Cardiac muscle cell (in vitro differentiated cells and primary cell): ENCODE data around the gene RB1. TPM values are rescaled to one million over a fixed set of nuclear protein-coding genes. Genes with fewer than 3 reads are reported as not detected.
"Not testable (repeated sequence)": the region's sequence is repeated elsewhere in the genome, so short reads cannot be mapped to it uniquely, and the experiment has no call there.

Experiments used
- DNase-seq, 2 donors: peaks; one replicate each; pipeline versions ENCODE4 v3.0.0 to v3.0.0-alpha.2; 2010 to 2017; ENCODE audit warnings: low read depth in 1 of 2, low spot score in 1 of 2
- H3K27ac ChIP-seq: fragments of 200-600 bp; sonication (generic); 2 replicates; pipeline ENCODE4 v1.5.1; 2016
- H3K27me3 ChIP-seq: fragments of 200-600 bp; sonication (generic); 2 replicates; pipeline ENCODE4 v1.6.0; 2016; ENCODE audit warnings: control low read depth
- H3K36me3 ChIP-seq: fragments of 200-600 bp; sonication (generic); 2 replicates; pipeline ENCODE4 v1.5.1; 2016; ENCODE audit warnings: control low read depth
- H3K4me1 ChIP-seq: fragments of 200-600 bp; sonication (generic); 2 replicates; pipeline ENCODE4 v1.8.1; 2017; ENCODE audit warnings: low read depth, mild to moderate bottlenecking, mixed run types
- H3K4me3 ChIP-seq: fragments of 200-600 bp; sonication (generic); 2 replicates; pipeline ENCODE4 v1.5.1; 2016; ENCODE audit warnings: mild to moderate bottlenecking
- H3K9me3 ChIP-seq: fragments of 200-600 bp; sonication (generic); 2 replicates; pipeline ENCODE4 v1.5.1; 2017; ENCODE audit warnings: low read depth, mild to moderate bottlenecking, control low read depth
- CTCF ChIP-seq: IDR thresholded peaks from 2 replicates; pipeline ENCODE4 v1.5.1; 2012; ENCODE audit warnings: low read depth, mild to moderate bottlenecking, low read length
- polyA plus RNA-seq: library from polyadenylated mRNA; unstranded; fragments of >200 nt; fragmentation: Nextera tagmentation; extraction: Ambion mirVana; gene quantifications from 2 replicates; pipeline ENCODE4 v1.2.1, GENCODE V29; 2016
- total RNA-seq: library from RNA; depleted of rRNA; stranded (reverse); fragments of >200 nt; gene quantifications from 2 replicates; pipeline ENCODE4 v1.2.3, GENCODE V29; 2016

RB1 gene
- total and polyA plus RNA-seq, 2 experiments from 2014 or later: 23.0 to 23.6 TPM

- Histone ChIP-seq H3K4me1 (no peaks in the 10 kb centered on the region), H3K27me3 (no peaks in the 10 kb centered on the region), H3K27ac (no peak overlapping the region), H3K9me3 (no peaks in the 10 kb centered on the region), H3K4me3 (no peak overlapping the region), H3K36me3 (no peaks in the 10 kb centered on the region)
- peak in 1 of 2 donors; percentile 47 for DNase-seq
- TF ChIP-seq CTCF: no peak
These were observed 30.4 kb downstream of the RB1 start for GRCh38 chr13:48333976-48334375.

GRCh38 chr13:48334534-48335127, 31.1 kb downstream of the RB1 start:
- no peak overlapping the region for H3K4me3 ChIP-seq
- no peaks in the 10 kb centered on the region for H3K9me3 ChIP-seq
- no peaks in the 10 kb centered on the region for H3K27me3 ChIP-seq
- H3K27ac ChIP-seq: no peak overlapping the region
- no peaks in the 10 kb centered on the region for H3K4me1 ChIP-seq
- peak; percentile 70 for TF ChIP-seq CTCF
- DNase-seq: peak; percentile 5 to 61
- no peaks in the 10 kb centered on the region for H3K36me3 ChIP-seq

GRCh38 chr13:48339198-48339597, 35.6 kb downstream of the RB1 start:
- not testable (repeated sequence) for H3K4me1 ChIP-seq, H3K36me3 ChIP-seq, DNase-seq, H3K27ac ChIP-seq, H3K4me3 ChIP-seq, H3K9me3 ChIP-seq, H3K27me3 ChIP-seq

- no peaks in the 10 kb centered on the region for H3K4me1 ChIP-seq
- peaks cover 20% of the 10 kb centered on the region for H3K36me3 ChIP-seq
- H3K4me3 ChIP-seq: no peak overlapping the region
- no peaks in the 10 kb centered on the region for H3K27me3 ChIP-seq
- no peak for TF ChIP-seq CTCF
- no peaks in the 10 kb centered on the region for H3K9me3 ChIP-seq
- no peak overlapping the region for H3K27ac ChIP-seq
- DNase-seq: no peak
These were observed 40.7 kb downstream of the RB1 start for GRCh38 chr13:48344264-48344663.

DNA sequence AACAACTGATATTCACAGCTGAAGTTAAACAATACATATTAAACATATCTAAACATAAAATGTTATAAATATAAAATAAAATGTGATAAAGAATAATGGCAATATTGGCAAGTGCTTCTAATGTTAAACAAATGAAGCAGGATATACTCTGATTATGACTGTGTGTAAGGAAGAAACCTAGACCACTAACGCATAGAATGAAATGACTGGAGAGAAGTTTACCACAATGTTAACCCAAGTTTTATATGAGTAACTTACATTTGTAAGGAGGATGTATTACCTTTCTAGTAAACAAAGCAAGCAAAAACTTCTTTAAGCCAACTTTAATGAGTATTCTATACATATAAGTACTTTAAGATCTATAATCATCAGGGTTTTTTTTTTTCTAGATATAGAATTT, 43.0 kb downstream of the RB1 start:
- no peak for TF ChIP-seq CTCF
- no peak overlapping the region for H3K27ac ChIP-seq
- H3K4me1 ChIP-seq: no peaks in the 10 kb centered on the region
- H3K27me3 ChIP-seq: no peaks in the 10 kb centered on the region
- H3K4me3 ChIP-seq: no peak overlapping the region
- DNase-seq: no peak
- no peaks in the 10 kb centered on the region for H3K9me3 ChIP-seq
- peaks cover 26% of the 10 kb centered on the region for H3K36me3 ChIP-seq

GRCh38 chr13:48349525-48349924, 46.0 kb downstream of the RB1 start:
- Histone ChIP-seq H3K4me3 (no peak overlapping the region), H3K27ac (no peak overlapping the region), H3K9me3 (no peaks in the 10 kb centered on the region), H3K27me3 (no peaks in the 10 kb centered on the region), H3K36me3 (peaks cover 20% of the 10 kb centered on the region), H3K4me1 (no peaks in the 10 kb centered on the region)
- no peak for TF ChIP-seq CTCF
- DNase-seq: no peak
